Measurements from ENCODE around the gene SCT.
A peak's percentile ranks its signal among the peaks of the same experiment; 100 is the strongest.

Gene SCT

GRCh38 chr11:627308-627576 lies 261 bp upstream of the SCT start:
- H3K36me3 ChIP-seq (ENCODE audit: low read depth), result no peaks in the 10 kb centered on the region
- H3K4me1 ChIP-seq (ENCODE audit: insufficient read depth, poor library complexity, severe bottlenecking), result no peaks in the 10 kb centered on the region
- H3K27me3 ChIP-seq (ENCODE audit: insufficient read depth, poor library complexity, severe bottlenecking), result no peaks in the 10 kb centered on the region
- DNase-seq (ENCODE audit: low spot score), result no peak
- no peak overlapping the region for H3K4me3 ChIP-seq (ENCODE audit: severe bottlenecking)
- ATAC-seq (ENCODE audit: low read depth), result no peak
- no peak for TF ChIP-seq CTCF (IDR thresholded peaks at IDR 0.05; ENCODE audit: poor library complexity, severe bottlenecking)
- H3K9me3 ChIP-seq (ENCODE audit: severe bottlenecking), result no peaks in the 10 kb centered on the region
- H3K27ac ChIP-seq (ENCODE audit: poor library complexity, severe bottlenecking), result no peak overlapping the region

- no peaks in the 10 kb centered on the region for H3K4me1 ChIP-seq (ENCODE audit: insufficient read depth, poor library complexity, severe bottlenecking)
- H3K27me3 ChIP-seq (ENCODE audit: insufficient read depth, poor library complexity, severe bottlenecking), result no peaks in the 10 kb centered on the region
- H3K9me3 ChIP-seq (ENCODE audit: severe bottlenecking), result no peaks in the 10 kb centered on the region
- ATAC-seq (ENCODE audit: low read depth) (no peak), DNase-seq (ENCODE audit: low spot score) (peak; percentile 67)
- H3K27ac ChIP-seq (ENCODE audit: poor library complexity, severe bottlenecking), result no peak overlapping the region
- no peak for TF ChIP-seq CTCF (IDR thresholded peaks at IDR 0.05; ENCODE audit: poor library complexity, severe bottlenecking)
- H3K4me3 ChIP-seq (ENCODE audit: severe bottlenecking), result no peak overlapping the region
- H3K36me3 ChIP-seq (ENCODE audit: low read depth), result no peaks in the 10 kb centered on the region
These were observed 1.2 kb downstream of the SCT start for GRCh38 chr11:625636-626268.

- Histone ChIP-seq H3K27ac (ENCODE audit: poor library complexity, severe bottlenecking) (no peak within 1 kb of the TSS), H3K36me3 (ENCODE audit: low read depth) (no peaks in the 10 kb centered on the region), H3K4me1 (ENCODE audit: insufficient read depth, poor library complexity, severe bottlenecking) (no peaks in the 10 kb centered on the region), H3K4me3 (ENCODE audit: severe bottlenecking) (no peak within 1 kb of the TSS), H3K27me3 (ENCODE audit: insufficient read depth, poor library complexity, severe bottlenecking) (no peaks in the 10 kb centered on the region), H3K9me3 (ENCODE audit: severe bottlenecking) (no peaks in the 10 kb centered on the region)
- DNase-seq (ENCODE audit: low spot score) (peak; percentile 58), ATAC-seq (ENCODE audit: low read depth) (peak; percentile 14; the same call in 1 of the 3 replicates)
- no peak for TF ChIP-seq CTCF (IDR thresholded peaks at IDR 0.05; ENCODE audit: poor library complexity, severe bottlenecking)
These were observed 2.0 kb downstream of the SCT start, which contains the start of gene CDHR5 for GRCh38 chr11:624705-625635. Gene CDHR5 (minus strand): TSS chr11:624955. CDS start chr11:624902, 53 bp downstream.

GRCh38 chr11:623999-624704 lies 2.8 kb downstream of the SCT start:
- Histone ChIP-seq H3K9me3 (ENCODE audit: severe bottlenecking) (no peaks in the 10 kb centered on the region), H3K36me3 (ENCODE audit: low read depth) (no peaks in the 10 kb centered on the region), H3K27ac (ENCODE audit: poor library complexity, severe bottlenecking) (no peak overlapping the region), H3K4me3 (ENCODE audit: severe bottlenecking) (no peak overlapping the region), H3K4me1 (ENCODE audit: insufficient read depth, poor library complexity, severe bottlenecking) (no peaks in the 10 kb centered on the region), H3K27me3 (ENCODE audit: insufficient read depth, poor library complexity, severe bottlenecking) (no peaks in the 10 kb centered on the region)
- DNase-seq (ENCODE audit: low spot score), result peak; percentile 79
- TF ChIP-seq CTCF (IDR thresholded peaks at IDR 0.05; ENCODE audit: poor library complexity, severe bottlenecking), result no peak
- peak; percentile 52 for ATAC-seq (ENCODE audit: low read depth)

Measured in RWPE2 (cell line).